Measurements from ENCODE around the gene SYDE1.

SYDE1 gene

DNA sequence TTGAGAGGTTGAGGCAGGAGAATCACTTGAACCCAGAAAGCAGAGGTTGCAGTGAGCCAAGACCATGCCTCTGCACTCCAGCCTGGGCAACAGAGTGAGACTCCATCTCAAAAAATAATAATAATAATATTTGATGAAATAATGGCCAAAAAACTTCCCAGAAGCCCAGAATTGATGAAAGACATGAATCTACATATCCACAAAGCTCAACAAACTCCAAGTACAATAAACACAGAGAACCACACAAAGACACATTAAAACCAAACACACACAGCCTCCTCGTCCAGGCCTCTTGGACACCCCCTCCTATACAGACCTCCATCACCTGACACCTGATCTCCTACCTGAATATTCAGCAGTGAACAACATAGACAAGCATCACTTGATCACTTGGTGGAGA lies 3.2 kb upstream of the SYDE1 start:
- Histone ChIP-seq H3K27me3 (ENCODE audit: insufficient read depth, poor library complexity, severe bottlenecking) (peaks cover 31% of the 10 kb centered on the region), H3K27ac (replicated peaks) (no peak overlapping the region), H3K4me3 (replicated peaks; ENCODE audit: insufficient read depth, low read length) (no peak overlapping the region)
- no peak for TF ChIP-seq SPI1 (IDR thresholded peaks at IDR 0.05; ENCODE audit: borderline replicate concordance, low read depth)
- TF ChIP-seq POLR2AphosphoS5 (IDR thresholded peaks at IDR 0.05; ENCODE audit: low read depth), result no peak
- TF ChIP-seq GABPA (IDR thresholded peaks at IDR 0.05; ENCODE audit: low read depth), result no peak
- TF ChIP-seq, protein P1, sequence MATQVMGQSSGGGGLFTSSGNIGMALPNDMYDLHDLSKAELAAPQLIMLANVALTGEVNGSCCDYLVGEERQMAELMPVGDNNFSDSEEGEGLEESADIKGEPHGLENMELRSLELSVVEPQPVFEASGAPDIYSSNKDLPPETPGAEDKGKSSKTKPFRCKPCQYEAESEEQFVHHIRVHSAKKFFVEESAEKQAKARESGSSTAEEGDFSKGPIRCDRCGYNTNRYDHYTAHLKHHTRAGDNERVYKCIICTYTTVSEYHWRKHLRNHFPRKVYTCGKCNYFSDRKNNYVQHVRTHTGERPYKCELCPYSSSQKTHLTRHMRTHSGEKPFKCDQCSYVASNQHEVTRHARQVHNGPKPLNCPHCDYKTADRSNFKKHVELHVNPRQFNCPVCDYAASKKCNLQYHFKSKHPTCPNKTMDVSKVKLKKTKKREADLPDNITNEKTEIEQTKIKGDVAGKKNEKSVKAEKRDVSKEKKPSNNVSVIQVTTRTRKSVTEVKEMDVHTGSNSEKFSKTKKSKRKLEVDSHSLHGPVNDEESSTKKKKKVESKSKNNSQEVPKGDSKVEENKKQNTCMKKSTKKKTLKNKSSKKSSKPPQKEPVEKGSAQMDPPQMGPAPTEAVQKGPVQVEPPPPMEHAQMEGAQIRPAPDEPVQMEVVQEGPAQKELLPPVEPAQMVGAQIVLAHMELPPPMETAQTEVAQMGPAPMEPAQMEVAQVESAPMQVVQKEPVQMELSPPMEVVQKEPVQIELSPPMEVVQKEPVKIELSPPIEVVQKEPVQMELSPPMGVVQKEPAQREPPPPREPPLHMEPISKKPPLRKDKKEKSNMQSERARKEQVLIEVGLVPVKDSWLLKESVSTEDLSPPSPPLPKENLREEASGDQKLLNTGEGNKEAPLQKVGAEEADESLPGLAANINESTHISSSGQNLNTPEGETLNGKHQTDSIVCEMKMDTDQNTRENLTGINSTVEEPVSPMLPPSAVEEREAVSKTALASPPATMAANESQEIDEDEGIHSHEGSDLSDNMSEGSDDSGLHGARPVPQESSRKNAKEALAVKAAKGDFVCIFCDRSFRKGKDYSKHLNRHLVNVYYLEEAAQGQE (IDR thresholded peaks at IDR 0.05; ENCODE audit: insufficient replicate concordance, low read depth), result no peak
- TF ChIP-seq, protein P2, sequence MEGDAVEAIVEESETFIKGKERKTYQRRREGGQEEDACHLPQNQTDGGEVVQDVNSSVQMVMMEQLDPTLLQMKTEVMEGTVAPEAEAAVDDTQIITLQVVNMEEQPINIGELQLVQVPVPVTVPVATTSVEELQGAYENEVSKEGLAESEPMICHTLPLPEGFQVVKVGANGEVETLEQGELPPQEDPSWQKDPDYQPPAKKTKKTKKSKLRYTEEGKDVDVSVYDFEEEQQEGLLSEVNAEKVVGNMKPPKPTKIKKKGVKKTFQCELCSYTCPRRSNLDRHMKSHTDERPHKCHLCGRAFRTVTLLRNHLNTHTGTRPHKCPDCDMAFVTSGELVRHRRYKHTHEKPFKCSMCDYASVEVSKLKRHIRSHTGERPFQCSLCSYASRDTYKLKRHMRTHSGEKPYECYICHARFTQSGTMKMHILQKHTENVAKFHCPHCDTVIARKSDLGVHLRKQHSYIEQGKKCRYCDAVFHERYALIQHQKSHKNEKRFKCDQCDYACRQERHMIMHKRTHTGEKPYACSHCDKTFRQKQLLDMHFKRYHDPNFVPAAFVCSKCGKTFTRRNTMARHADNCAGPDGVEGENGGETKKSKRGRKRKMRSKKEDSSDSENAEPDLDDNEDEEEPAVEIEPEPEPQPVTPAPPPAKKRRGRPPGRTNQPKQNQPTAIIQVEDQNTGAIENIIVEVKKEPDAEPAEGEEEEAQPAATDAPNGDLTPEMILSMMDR (IDR thresholded peaks at IDR 0.05; ENCODE audit: insufficient read depth, low read length), result no peak
- no peak for DNase-seq (ENCODE audit: low read depth in 1 of 2, low spot score in 1 of 2)

DNA sequence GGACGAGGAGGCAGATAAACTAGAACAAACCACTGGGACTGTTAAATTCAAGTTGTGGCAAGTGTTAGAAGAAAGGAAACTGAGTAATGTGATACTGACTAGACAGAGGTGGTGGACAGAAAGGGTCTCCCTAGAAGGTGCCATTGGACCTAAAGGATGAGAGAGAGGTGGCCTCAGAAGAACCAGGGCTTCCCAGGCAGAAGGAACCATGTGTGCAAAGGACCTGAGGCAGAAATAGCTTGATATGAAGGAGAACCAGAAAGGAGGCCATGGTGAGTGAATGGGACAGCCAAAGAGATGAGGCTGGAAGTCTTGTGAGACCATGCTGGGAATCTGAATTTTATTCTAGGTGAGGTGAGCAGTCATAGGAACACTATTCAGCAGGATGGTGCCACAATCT lies 2.8 kb upstream of the SYDE1 start:
- TF ChIP-seq, protein P1 (IDR thresholded peaks at IDR 0.05; ENCODE audit: insufficient replicate concordance, low read depth), result no peak
- TF ChIP-seq SPI1 (IDR thresholded peaks at IDR 0.05; ENCODE audit: borderline replicate concordance, low read depth), result no peak
- no peak for TF ChIP-seq GABPA (IDR thresholded peaks at IDR 0.05; ENCODE audit: low read depth)
- no peak for TF ChIP-seq POLR2AphosphoS5 (IDR thresholded peaks at IDR 0.05; ENCODE audit: low read depth)
- TF ChIP-seq, protein P2 (IDR thresholded peaks at IDR 0.05; ENCODE audit: insufficient read depth, low read length), result no peak

DNA sequence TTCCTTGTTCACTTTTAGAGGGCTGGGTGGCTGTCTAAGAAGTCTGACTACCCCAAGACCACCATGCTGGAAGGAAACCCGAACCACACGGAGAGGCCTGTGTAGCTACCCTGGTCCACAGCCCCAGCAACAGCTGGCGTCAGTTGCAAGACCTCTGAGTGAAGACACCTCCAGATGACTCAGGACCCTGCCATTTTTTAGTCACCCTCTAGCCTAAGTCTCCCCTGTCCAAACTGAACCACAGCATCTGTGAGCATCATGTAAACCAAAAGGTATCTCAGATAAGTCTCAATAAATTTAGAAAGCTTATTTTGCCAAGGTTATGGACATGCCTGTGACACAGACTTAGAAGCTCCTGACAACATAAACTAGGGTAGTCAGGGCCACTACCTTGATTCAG lies 2.2 kb upstream of the SYDE1 start:
- TF ChIP-seq SPI1 (IDR thresholded peaks at IDR 0.05; ENCODE audit: borderline replicate concordance, low read depth) (no peak), GABPA (IDR thresholded peaks at IDR 0.05; ENCODE audit: low read depth) (no peak), POLR2AphosphoS5 (IDR thresholded peaks at IDR 0.05; ENCODE audit: low read depth) (no peak)
- TF ChIP-seq, protein P2 (IDR thresholded peaks at IDR 0.05; ENCODE audit: insufficient read depth, low read length), result no peak
- TF ChIP-seq, protein P1 (IDR thresholded peaks at IDR 0.05; ENCODE audit: insufficient replicate concordance, low read depth), result no peak
- H3K27ac ChIP-seq (replicated peaks), result no peak overlapping the region
- peaks cover 31% of the 10 kb centered on the region for H3K27me3 ChIP-seq (ENCODE audit: insufficient read depth, poor library complexity, severe bottlenecking)
- DNase-seq (ENCODE audit: low read depth in 1 of 2, low spot score in 1 of 2), result no peak
- no peak overlapping the region for H3K4me3 ChIP-seq (replicated peaks; ENCODE audit: insufficient read depth, low read length)

More for the DNA sequence above, 2.8 kb upstream of the SYDE1 start:
- Histone ChIP-seq H3K27me3 (ENCODE audit: insufficient read depth, poor library complexity, severe bottlenecking) (peaks cover 31% of the 10 kb centered on the region), H3K4me3 (replicated peaks; ENCODE audit: insufficient read depth, low read length) (no peak overlapping the region), H3K27ac (replicated peaks) (no peak overlapping the region)
- no peak for DNase-seq (ENCODE audit: low read depth in 1 of 2, low spot score in 1 of 2)

All from HL-60 (cell line).